Smooth muscle cell (in vitro differentiated cells): Measurements from ENCODE around the gene N4BP2L2. TPM values are rescaled to one million over a fixed set of nuclear protein-coding genes. Genes with fewer than 3 reads are reported as not detected.

Source experiments
- DNase-seq: peaks from one replicate; lab custom pipeline; 2025; ENCODE audit not compliant: unreplicated experiment; lab: John Stamatoyannopoulos, UW
- H2AFZ ChIP-seq: fragments of 200-600 bp; sonication (generic); 2 replicates; pipeline ENCODE4 v1.6.0; 2016; ENCODE audit warnings: antibody characterized with exemption, low read depth, mild to moderate bottlenecking
- H3F3A ChIP-seq: fragments of 200-600 bp; sonication (generic); 2 replicates; pipeline ENCODE4 v1.6.0; 2017; ENCODE audit warnings: antibody characterized with exemption, low read depth
- H3K27ac ChIP-seq: fragments of 200-600 bp; sonication (generic); 2 replicates; pipeline ENCODE4 v1.5.1; 2016; ENCODE audit warnings: low read depth, mild to moderate bottlenecking
- H3K27me3 ChIP-seq: fragments of 200-600 bp; sonication (generic); 2 replicates; pipeline ENCODE4 v1.6.1; 2016; ENCODE audit warnings: low read depth, mild to moderate bottlenecking
- H3K36me3 ChIP-seq: fragments of 200-600 bp; sonication (generic); 2 replicates; pipeline ENCODE4 v1.5.1; 2016; ENCODE audit warnings: low read depth
- H3K4me1 ChIP-seq: fragments of 200-600 bp; sonication (generic); 2 replicates; pipeline ENCODE4 v1.5.1; 2016; ENCODE audit warnings: low read depth
- H3K4me2 ChIP-seq: fragments of 200-600 bp; sonication (generic); 2 replicates; pipeline ENCODE4 v1.6.0; 2016; ENCODE audit warnings: mild to moderate bottlenecking
- H3K4me3 ChIP-seq: fragments of 200-600 bp; sonication (generic); 2 replicates; pipeline ENCODE4 v1.5.1; 2016; ENCODE audit warnings: mild to moderate bottlenecking
- H3K79me2 ChIP-seq: fragments of 200-600 bp; sonication (generic); 2 replicates; pipeline ENCODE4 v1.6.0; 2016; ENCODE audit warnings: low read depth, mild to moderate bottlenecking
- H3K9ac ChIP-seq: fragments of 200-600 bp; sonication (generic); 2 replicates; pipeline ENCODE4 v1.6.0; 2016; ENCODE audit warnings: low read depth
- H3K9me3 ChIP-seq: fragments of 200-600 bp; sonication (generic); replicated peaks from 2 replicates; pipeline ENCODE4 v1.5.1; 2016; ENCODE audit warnings: low read depth
- H4K20me1 ChIP-seq: fragments of 200-600 bp; sonication (generic); 2 replicates; pipeline ENCODE4 v1.6.0; 2016; ENCODE audit warnings: low read depth
- WGBS: methylation state at CpG from one replicate; pipeline ENCODE4 v1.1.7; 2016; ENCODE audit warnings: low lambda C conversion rate; 5-methylcytosine and 5-hydroxymethylcytosine counted together
- polyA plus RNA-seq: library from polyadenylated mRNA; unstranded; fragments of >200 nt; fragmentation: Nextera tagmentation; extraction: Ambion mirVana; gene quantifications from 2 replicates; pipeline ENCODE4 v1.2.1, GENCODE V29; 2016
- total RNA-seq: library from RNA; depleted of rRNA; stranded (reverse); fragments of >200 nt; gene quantifications from 2 replicates; pipeline ENCODE4 v1.2.3, GENCODE V29; 2014
- TF ChIP-seq, protein P1 (sequence below): fragments of 200-600 bp; sonication (generic); IDR thresholded peaks from 2 replicates; pipeline ENCODE4 v1.5.1; 2017; ENCODE audit warnings: borderline replicate concordance, mild to moderate bottlenecking, antibody characterized with exemption; ENCODE audit not compliant: insufficient read depth, poor library complexity, severe bottlenecking

N4BP2L2 gene
- total and polyA plus RNA-seq, 2 experiments from 2014 or later = 51.3 to 96.0 TPM

DNA sequence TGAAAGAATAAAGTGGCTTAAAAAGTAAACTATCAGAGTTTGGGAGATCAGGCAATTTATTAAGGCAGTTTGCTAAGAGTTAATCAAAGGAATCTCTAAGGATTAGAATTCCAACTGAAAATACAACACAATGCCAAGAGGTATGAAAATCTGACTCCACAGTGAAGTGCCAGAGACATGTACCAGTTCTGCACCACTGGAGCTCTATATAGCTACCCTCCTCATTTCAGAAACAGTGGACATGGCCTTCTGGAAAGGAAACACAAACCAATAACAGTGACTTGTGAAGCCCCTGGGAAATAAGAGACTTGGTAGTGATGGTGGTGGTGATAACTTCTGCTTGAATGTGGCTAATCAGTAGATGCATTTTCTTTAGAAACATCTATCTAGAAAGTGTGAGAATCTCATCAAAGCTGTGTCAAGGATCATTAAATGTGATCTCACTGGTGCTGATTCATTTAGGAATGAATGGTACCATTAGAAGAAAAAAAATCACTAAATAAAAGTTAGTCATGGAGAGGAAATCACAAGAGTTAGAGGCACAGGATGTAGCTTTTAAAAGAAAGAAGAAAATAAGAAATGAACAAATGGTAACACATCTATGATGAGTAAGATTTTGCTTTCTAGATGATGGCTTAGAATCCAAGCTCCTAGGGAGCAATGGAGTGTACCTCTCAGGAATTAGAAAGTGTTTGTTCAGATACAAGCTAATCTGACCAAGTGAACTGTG lies 90.5 kb downstream of the N4BP2L2 start:
- Histone ChIP-seq H3K36me3 (no peaks in the 10 kb centered on the region), H3K4me2 (no peak overlapping the region), H3K27me3 (no peaks in the 10 kb centered on the region), H3F3A (no peaks in the 10 kb centered on the region), H3K4me3 (no peak overlapping the region), H2AFZ (no peak overlapping the region), H4K20me1 (no peaks in the 10 kb centered on the region), H3K27ac (no peak overlapping the region), H3K4me1 (peaks cover 14% of the 10 kb centered on the region), H3K9ac (no peak overlapping the region), H3K9me3 (no peaks in the 10 kb centered on the region), H3K79me2 (no peaks in the 10 kb centered on the region)
- DNase-seq = no peak
- TF ChIP-seq, protein P1, sequence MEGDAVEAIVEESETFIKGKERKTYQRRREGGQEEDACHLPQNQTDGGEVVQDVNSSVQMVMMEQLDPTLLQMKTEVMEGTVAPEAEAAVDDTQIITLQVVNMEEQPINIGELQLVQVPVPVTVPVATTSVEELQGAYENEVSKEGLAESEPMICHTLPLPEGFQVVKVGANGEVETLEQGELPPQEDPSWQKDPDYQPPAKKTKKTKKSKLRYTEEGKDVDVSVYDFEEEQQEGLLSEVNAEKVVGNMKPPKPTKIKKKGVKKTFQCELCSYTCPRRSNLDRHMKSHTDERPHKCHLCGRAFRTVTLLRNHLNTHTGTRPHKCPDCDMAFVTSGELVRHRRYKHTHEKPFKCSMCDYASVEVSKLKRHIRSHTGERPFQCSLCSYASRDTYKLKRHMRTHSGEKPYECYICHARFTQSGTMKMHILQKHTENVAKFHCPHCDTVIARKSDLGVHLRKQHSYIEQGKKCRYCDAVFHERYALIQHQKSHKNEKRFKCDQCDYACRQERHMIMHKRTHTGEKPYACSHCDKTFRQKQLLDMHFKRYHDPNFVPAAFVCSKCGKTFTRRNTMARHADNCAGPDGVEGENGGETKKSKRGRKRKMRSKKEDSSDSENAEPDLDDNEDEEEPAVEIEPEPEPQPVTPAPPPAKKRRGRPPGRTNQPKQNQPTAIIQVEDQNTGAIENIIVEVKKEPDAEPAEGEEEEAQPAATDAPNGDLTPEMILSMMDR = no peak

GRCh38 chr13:32446773-32447465 lies 91.7 kb downstream of the N4BP2L2 start:
- Histone ChIP-seq H4K20me1 (no peaks in the 10 kb centered on the region), H3K36me3 (no peaks in the 10 kb centered on the region), H3K9ac (no peak overlapping the region), H3K27ac (no peak overlapping the region), H3K4me3 (no peak overlapping the region), H3K27me3 (no peaks in the 10 kb centered on the region), H3F3A (no peaks in the 10 kb centered on the region), H3K79me2 (no peaks in the 10 kb centered on the region), H3K4me2 (no peak overlapping the region), H2AFZ (no peak overlapping the region), H3K4me1 (peaks cover 14% of the 10 kb centered on the region), H3K9me3 (no peaks in the 10 kb centered on the region)
- WGBS = 90% methylated on average over 2 of the region's 2 CpGs
- DNase-seq = no peak
- TF ChIP-seq, protein P1 = no peak

DNA sequence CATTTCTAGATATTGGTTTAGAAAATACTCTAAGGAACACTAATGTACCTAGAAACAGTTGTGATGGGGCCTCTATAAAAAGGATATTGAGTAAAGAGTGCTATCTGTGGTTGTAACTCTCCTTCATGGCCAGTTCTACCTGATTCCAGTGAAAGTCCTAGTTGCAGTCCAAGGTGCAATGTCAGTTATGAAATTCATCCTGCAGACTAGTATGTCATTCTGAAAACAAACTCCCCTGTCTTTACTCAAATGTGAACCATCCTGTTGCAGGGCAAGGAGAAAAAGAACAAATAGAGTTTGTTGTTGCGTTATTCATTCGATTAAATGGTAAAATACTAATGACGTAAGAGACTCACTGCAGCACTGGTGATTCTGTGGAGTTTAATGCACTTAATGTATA lies 92.4 kb downstream of the N4BP2L2 start:
- Histone ChIP-seq H3K4me1 (peaks cover 14% of the 10 kb centered on the region), H3K9ac (no peak overlapping the region), H3K9me3 (no peaks in the 10 kb centered on the region), H3K36me3 (no peaks in the 10 kb centered on the region), H3K4me3 (no peak overlapping the region), H3K27me3 (no peaks in the 10 kb centered on the region), H4K20me1 (no peaks in the 10 kb centered on the region), H2AFZ (no peak overlapping the region), H3K27ac (no peak overlapping the region), H3K4me2 (no peak overlapping the region), H3F3A (no peaks in the 10 kb centered on the region), H3K79me2 (no peaks in the 10 kb centered on the region)
- WGBS = 97% methylated on average over 3 of the region's 3 CpGs
- TF ChIP-seq, protein P1 = no peak
- no peak for DNase-seq
